ENCODE results near the gene MYO6.

The MYO6 gene

GRCh38 chr6:75766387-75766786 is 17.3 kb downstream of the MYO6 start:
- DNase-seq (ENCODE audit: extremely low read depth, low read depth), result no peak
- no peak for TF ChIP-seq CTCF (IDR thresholded peaks at IDR 0.05; ENCODE audit: low read depth, low read length)

- DNase-seq (ENCODE audit: extremely low read depth, low read depth), result no peak
- no peak for TF ChIP-seq CTCF (IDR thresholded peaks at IDR 0.05; ENCODE audit: low read depth, low read length)
Measured at GRCh38 chr6:75770844-75771243, 21.8 kb downstream of the MYO6 start.

GRCh38 chr6:75775219-75775618 is 26.2 kb downstream of the MYO6 start:
- no peak for DNase-seq (ENCODE audit: extremely low read depth, low read depth)
- TF ChIP-seq CTCF (IDR thresholded peaks at IDR 0.05; ENCODE audit: low read depth, low read length), result no peak

- DNase-seq (ENCODE audit: extremely low read depth, low read depth), result no peak
- no peak for TF ChIP-seq CTCF (IDR thresholded peaks at IDR 0.05; ENCODE audit: low read depth, low read length)
Measured at GRCh38 chr6:75776461-75776860, 27.4 kb downstream of the MYO6 start.

GRCh38 chr6:75778757-75779156 is 29.7 kb downstream of the MYO6 start:
- DNase-seq (ENCODE audit: extremely low read depth, low read depth), result no peak
- no peak for TF ChIP-seq CTCF (IDR thresholded peaks at IDR 0.05; ENCODE audit: low read depth, low read length)

- no peak for TF ChIP-seq CTCF (IDR thresholded peaks at IDR 0.05; ENCODE audit: low read depth, low read length)
- DNase-seq (ENCODE audit: extremely low read depth, low read depth), result no peak
Measured at GRCh38 chr6:75786152-75786551, 37.1 kb downstream of the MYO6 start.

- DNase-seq (ENCODE audit: extremely low read depth, low read depth), result no peak
- TF ChIP-seq CTCF (IDR thresholded peaks at IDR 0.05; ENCODE audit: low read depth, low read length), result no peak
Measured at GRCh38 chr6:75788894-75789293, 39.9 kb downstream of the MYO6 start.

All from AG09319 (cell line).